ENCODE measurements around the gene EXOSC1.
"Not testable (repeated sequence)": the region's sequence is repeated elsewhere in the genome, so short reads cannot be mapped to it uniquely, and the experiment has no call there.

Gene EXOSC1

DNA sequence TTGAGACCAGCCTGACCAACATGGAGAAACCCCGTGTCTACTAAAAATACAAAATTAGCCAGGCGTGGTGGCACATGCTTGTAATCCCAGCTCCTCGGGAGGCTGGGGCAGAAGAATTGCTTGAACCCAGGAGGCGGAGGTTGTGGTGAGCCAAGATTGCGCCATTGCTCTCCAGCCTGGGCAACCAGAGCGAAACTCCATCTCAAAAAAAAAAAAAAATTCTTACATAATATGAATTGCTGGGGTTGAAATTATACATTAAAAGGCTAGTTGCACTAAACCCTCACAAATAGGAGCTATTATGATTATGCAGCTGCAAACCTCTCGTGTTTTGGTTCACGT lies 22.1 kb downstream of the EXOSC1 start:
- Histone ChIP-seq H3K4me1 (peaks cover 61% of the 10 kb centered on the region), H3K36me3 (peaks cover 13% of the 10 kb centered on the region; the same call in 1 of the 2 replicates), H4K20me1 (peaks cover 19% of the 10 kb centered on the region), H3K4me2 (peak overlapping the region; percentile 56; the same call in 1 of the 2 replicates)
- H3K27ac ChIP-seq, H3K9ac ChIP-seq, H3K4me3 ChIP-seq, H3K27me3 ChIP-seq, H3K9me3 ChIP-seq: not testable (repeated sequence)
- TF ChIP-seq Cebpa-rat (IDR thresholded peaks at IDR 0.05), result 0 out of 2 replicates have a peak, but pooled peaks have one; percentile 29

DNA sequence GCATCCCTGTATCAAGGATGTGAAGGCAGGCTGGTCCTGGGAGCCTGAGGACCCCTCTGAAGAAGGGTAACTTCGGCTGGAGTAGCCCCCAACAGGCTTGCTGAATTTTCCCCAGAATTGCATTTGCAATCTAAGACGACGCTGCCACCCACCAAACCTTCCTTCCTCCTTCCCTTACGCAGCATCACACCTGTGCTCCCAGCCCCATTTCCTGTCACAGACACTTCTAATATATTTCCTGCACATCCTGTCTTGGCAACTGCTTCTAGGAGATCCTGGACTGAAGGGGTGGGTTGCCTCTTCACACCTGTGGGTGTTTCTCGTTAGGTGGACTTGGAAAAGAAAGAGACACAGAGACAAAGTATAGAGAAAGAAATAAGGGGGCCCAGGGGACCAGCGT lies 29.2 kb downstream of the EXOSC1 start:
- Histone ChIP-seq H3K9me3 (no peaks in the 10 kb centered on the region), H3K4me1 (peaks cover 58% of the 10 kb centered on the region), H3K9ac (no peak overlapping the region), H3K36me3 (no peaks in the 10 kb centered on the region), H3K4me2 (peak overlapping the region; percentile 63), H3K27me3 (no peaks in the 10 kb centered on the region), H3K27ac (no peak overlapping the region), H4K20me1 (no peaks in the 10 kb centered on the region), H3K4me3 (no peak overlapping the region)
- TF ChIP-seq Cebpa-rat (IDR thresholded peaks at IDR 0.05), result no peak

DNA sequence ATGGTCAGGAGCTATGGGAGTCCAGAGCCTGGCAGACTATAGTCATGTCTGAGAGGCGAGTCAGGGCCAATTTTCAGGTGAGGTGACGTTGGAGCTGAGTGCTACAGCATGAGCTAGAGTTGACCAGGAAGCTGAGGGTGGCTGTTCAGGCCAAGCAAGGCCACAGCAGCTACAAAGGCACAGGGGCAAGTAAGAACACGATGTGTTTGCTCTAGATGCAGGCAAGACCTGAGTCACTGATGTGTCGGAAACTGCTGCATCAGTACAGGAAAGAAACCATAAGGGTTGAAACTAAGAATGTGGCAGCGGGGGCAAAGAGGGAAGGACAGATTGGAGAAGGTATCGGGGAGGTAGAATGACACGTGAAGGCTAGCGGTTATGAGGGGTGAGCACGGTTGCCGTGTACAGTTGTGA lies 32.9 kb downstream of the EXOSC1 start:
- H3K9ac ChIP-seq, result no peak overlapping the region
- no peak overlapping the region for H3K27ac ChIP-seq

DNA sequence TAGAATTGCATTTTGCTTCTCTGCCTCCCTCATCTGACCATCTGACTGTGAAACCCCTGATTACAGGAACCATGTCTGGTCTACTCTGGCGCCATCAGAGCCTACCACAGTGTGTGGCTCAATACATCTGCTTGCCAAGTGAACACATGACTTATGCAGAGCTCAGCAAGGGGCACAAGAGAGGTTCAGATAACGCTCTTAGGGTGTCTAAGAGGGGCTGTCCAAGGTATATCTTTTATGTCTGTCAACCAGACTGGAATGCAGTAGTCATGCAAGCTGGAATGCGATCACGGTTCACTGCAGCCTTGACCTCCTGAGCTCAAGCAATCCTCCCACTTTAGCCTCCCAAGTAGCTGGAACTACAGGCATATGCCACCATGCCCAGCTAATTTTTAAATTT lies 34.4 kb downstream of the EXOSC1 start:
- no peak overlapping the region for H3K27ac ChIP-seq
- no peaks in the 10 kb centered on the region for H3K36me3 ChIP-seq
- no peak overlapping the region for H3K9ac ChIP-seq
- H3K9me3 ChIP-seq, result no peaks in the 10 kb centered on the region
- no peak for TF ChIP-seq Cebpa-rat (IDR thresholded peaks at IDR 0.05)
- peaks cover 41% of the 10 kb centered on the region for H3K4me1 ChIP-seq
- H4K20me1 ChIP-seq, result no peaks in the 10 kb centered on the region
- H3K27me3 ChIP-seq, result no peaks in the 10 kb centered on the region
- no peak overlapping the region for H3K4me2 ChIP-seq
- no peak overlapping the region for H3K4me3 ChIP-seq

More for the DNA sequence above, 32.9 kb downstream of the EXOSC1 start:
- no peaks in the 10 kb centered on the region for H4K20me1 ChIP-seq
- no peaks in the 10 kb centered on the region for H3K9me3 ChIP-seq
- H3K36me3 ChIP-seq, result no peaks in the 10 kb centered on the region
- TF ChIP-seq Cebpa-rat (IDR thresholded peaks at IDR 0.05), result no peak
- peaks cover 33% of the 10 kb centered on the region for H3K4me1 ChIP-seq
- no peak overlapping the region for H3K4me2 ChIP-seq
- H3K4me3 ChIP-seq, result no peak overlapping the region
- H3K27me3 ChIP-seq, result no peaks in the 10 kb centered on the region

DNA sequence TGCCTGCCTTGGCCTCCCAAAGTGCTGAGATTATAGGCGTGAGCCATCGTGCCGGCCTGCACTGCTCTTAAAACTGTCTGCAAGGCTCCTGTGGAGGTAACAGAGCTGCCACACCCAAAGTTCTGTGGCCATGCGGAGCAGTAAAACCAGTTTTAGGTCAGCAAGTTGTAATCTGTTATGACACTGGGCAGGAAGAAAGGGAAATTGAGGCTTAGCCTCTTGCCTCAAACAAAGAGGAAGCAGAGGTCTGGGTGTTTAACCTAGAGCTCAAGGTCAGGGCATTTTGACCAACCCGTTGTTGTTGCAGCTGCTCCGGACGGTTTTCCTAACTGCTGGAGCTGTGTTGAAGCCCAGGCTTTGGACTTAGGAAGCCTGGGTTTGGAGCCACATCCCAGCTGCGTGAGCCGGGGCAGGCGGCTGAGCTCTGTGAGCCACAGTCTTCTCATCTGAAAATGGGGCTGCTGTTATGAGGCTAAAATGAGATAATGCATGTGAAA lies 37.3 kb downstream of the EXOSC1 start:
- Histone ChIP-seq H3K27ac (no peak overlapping the region), H3K27me3 (no peaks in the 10 kb centered on the region), H3K4me3 (no peak overlapping the region), H3K4me1 (peaks cover 31% of the 10 kb centered on the region), H4K20me1 (no peaks in the 10 kb centered on the region), H3K36me3 (no peaks in the 10 kb centered on the region), H3K9me3 (no peaks in the 10 kb centered on the region), H3K9ac (no peak overlapping the region), H3K4me2 (no peak overlapping the region)
- no peak for TF ChIP-seq Cebpa-rat (IDR thresholded peaks at IDR 0.05)

DNA sequence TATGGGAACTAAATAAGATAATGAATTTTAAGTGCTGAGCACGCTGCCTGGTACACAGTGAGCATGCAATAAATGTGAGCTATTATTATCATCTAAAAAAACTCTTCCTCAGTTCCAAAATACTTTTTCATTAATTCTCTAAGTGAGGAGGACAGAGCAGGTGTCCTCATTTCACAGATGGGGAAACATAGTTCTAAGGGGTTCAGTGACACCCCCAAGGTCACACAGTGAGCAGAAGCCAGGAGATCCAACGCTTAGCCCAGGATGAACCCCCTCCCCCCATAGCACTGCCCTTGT lies 37.9 kb downstream of the EXOSC1 start:
- Histone ChIP-seq H3K9ac (no peak overlapping the region), H3K4me2 (no peak overlapping the region), H3K9me3 (no peaks in the 10 kb centered on the region), H3K27ac (no peak overlapping the region), H4K20me1 (no peaks in the 10 kb centered on the region), H3K4me3 (no peak overlapping the region), H3K4me1 (peaks cover 24% of the 10 kb centered on the region), H3K36me3 (no peaks in the 10 kb centered on the region), H3K27me3 (no peaks in the 10 kb centered on the region)
- TF ChIP-seq Cebpa-rat (IDR thresholded peaks at IDR 0.05), result no peak

DNA sequence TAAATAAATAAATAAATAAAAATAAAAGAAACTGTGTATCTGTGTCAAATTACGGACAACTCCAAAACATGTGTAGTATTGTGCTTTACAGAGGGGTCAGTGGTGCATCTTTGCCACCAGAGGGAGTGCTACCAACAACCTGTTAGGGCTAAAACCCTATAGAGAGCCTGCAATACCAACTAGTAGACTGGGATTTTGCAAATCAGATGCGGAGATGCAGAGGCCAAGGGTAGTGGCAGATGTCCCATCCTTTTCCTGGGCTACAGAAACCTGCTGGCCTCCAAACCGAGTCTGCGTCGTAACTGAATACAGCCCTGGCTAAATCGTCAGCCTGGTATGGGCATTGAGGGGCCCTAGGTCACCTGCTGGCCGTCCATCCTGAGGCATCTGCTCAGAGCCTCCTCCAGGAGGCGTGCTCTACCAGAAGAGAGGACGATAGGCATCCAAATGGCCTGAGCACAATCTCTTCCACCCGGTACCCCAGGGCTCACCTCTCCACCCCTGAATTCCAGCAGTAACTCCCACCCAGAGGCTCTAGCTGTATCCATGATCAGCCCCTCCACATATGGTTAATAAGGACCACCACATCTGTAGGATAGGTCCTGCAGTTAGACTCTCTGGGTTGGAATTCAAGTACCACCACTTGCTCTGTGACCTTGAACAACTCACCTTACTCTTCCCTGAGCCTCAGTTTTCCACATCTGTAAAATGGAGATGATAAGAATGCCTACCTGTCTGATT lies 38.4 kb downstream of the EXOSC1 start:
- TF ChIP-seq Cebpa-rat (IDR thresholded peaks at IDR 0.05), result no peak
- Histone ChIP-seq H3K4me2 (peak overlapping the region; percentile 54), H3K4me1 (peaks cover 23% of the 10 kb centered on the region), H4K20me1 (no peaks in the 10 kb centered on the region), H3K4me3 (no peak overlapping the region), H3K9ac (peak overlapping the region; percentile 58; the same call in 1 of the 2 replicates), H3K36me3 (no peaks in the 10 kb centered on the region), H3K27me3 (no peaks in the 10 kb centered on the region), H3K27ac (peak overlapping the region; percentile 66), H3K9me3 (no peaks in the 10 kb centered on the region)

DNA sequence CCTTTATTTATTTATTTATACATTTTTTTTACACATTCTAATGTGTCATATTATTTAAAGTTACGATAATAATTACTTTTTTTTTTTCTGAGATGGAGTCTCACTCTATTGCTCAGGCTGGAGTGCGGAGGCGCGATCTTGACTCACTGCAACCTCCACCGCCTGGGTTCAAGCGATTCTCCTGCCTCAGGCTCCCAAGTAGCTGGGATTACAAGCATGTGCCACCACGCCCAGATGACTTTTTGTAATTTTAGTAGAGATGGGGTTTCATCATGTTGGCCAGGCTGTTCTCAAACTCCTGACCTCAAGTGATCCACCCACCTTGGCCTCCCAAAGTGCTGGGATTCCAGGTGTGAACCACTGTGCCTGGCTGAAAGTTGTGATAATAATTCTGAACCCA lies 39.3 kb downstream of the EXOSC1 start:
- H3K4me2 ChIP-seq, result peak overlapping the region; percentile 54
- H3K4me3 ChIP-seq, H3K9me3 ChIP-seq, H3K27me3 ChIP-seq, H4K20me1 ChIP-seq, H3K36me3 ChIP-seq: not testable (repeated sequence)
- peak overlapping the region; percentile 58; the same call in 1 of the 2 replicates for H3K9ac ChIP-seq
- peak overlapping the region; percentile 66 for H3K27ac ChIP-seq
- H3K4me1 ChIP-seq, result peaks cover 27% of the 10 kb centered on the region

DNA sequence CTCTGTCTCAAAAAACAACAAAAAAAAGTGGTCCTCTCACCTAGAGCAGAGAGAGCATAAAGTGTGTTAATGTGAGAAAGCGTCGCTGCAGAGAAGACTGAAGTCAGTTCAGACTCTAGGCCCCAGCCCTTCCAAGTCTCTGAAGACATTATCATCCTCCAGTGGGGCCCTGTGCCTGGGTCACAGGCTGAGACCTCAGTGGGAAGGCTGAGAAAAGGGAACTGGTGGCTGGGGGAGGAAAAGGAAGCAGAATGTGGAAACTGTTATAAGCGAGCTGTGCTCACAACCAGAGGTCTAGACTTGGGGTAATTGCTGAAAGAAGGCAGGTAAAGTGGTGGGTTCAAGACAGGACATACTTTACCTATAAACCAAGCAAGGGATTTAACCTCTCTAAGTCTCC lies 39.7 kb downstream of the EXOSC1 start:
- H3K9ac ChIP-seq, result 0 out of 2 replicates have a peak overlapping the region, but pooled peaks have one; percentile 58
- no peak overlapping the region for H3K4me3 ChIP-seq
- H3K4me2 ChIP-seq, result peak overlapping the region; percentile 54
- no peak for TF ChIP-seq Cebpa-rat (IDR thresholded peaks at IDR 0.05)
- no peaks in the 10 kb centered on the region for H3K9me3 ChIP-seq
- no peaks in the 10 kb centered on the region for H4K20me1 ChIP-seq
- peaks cover 29% of the 10 kb centered on the region for H3K4me1 ChIP-seq
- peak overlapping the region; percentile 66 for H3K27ac ChIP-seq
- no peaks in the 10 kb centered on the region for H3K36me3 ChIP-seq
- H3K27me3 ChIP-seq, result no peaks in the 10 kb centered on the region

DNA sequence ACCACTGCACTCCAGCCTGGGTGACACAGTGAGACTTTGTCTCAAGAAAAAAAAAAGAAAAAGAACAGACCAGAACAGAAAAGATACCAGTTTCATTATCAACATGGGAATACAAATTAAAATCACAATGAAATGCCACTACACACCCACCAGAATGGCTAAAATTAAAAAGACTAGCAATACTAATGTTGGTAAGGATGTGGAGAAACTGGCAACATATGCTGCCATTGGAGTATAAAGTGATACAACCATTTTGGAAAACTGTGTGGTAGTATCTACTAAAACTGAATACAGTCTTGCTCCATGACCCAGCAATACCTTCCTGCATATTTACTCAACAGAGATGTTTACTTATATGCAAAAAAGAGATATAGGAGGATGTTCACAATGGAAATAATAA lies 41.8 kb downstream of the EXOSC1 start:
- Histone ChIP-seq H3K27me3 (no peaks in the 10 kb centered on the region), H3K4me1 (peaks cover 45% of the 10 kb centered on the region), H4K20me1 (no peaks in the 10 kb centered on the region), H3K9ac (no peak overlapping the region), H3K27ac (no peak overlapping the region), H3K4me2 (no peak overlapping the region), H3K36me3 (peaks cover under 1% of the 10 kb centered on the region; the same call in 1 of the 2 replicates), H3K9me3 (no peaks in the 10 kb centered on the region), H3K4me3 (no peak overlapping the region)
- no peak for TF ChIP-seq Cebpa-rat (IDR thresholded peaks at IDR 0.05)
